Liver (tissue), 9 donors: ENCODE results near the gene RBM18. TPM values are rescaled to one million over a fixed set of nuclear protein-coding genes. Genes with fewer than 3 reads are reported as not detected.

Source experiments
- DNase-seq: peaks from one replicate; pipeline ENCODE4 v3.0.0-alpha.2; 2017; ENCODE audit warnings: low spot score
- H3K27ac ChIP-seq, 2 donors: one replicate each; pipeline ENCODE4 v1.7.0; 2013; ENCODE audit warnings: inconsistent platforms in 2 of 2, low read length in 2 of 2, control low read depth in 1 of 2, low read depth in 1 of 2, mild to moderate bottlenecking in 1 of 2
- H3K27me3 ChIP-seq, 4 donors: one replicate each; pipeline versions ENCODE4 v1.6.1 to v1.7.0; 2013; ENCODE audit warnings: low read length in 3 of 4, inconsistent platforms in 1 of 4, mild to moderate bottlenecking in 1 of 4, moderate library complexity in 1 of 4; ENCODE audit not compliant: control insufficient read depth in 4 of 4, insufficient read depth in 4 of 4
- H3K36me3 ChIP-seq, 4 donors: one replicate each; pipeline versions ENCODE4 v1.6.1 to v1.7.0; 2013; ENCODE audit warnings: low read length in 3 of 4, mild to moderate bottlenecking in 3 of 4, low read depth in 1 of 4, moderate library complexity in 1 of 4; ENCODE audit not compliant: control insufficient read depth in 4 of 4, insufficient read depth in 3 of 4
- H3K4me1 ChIP-seq, 4 donors: one replicate each; pipeline versions ENCODE4 v1.6.1 to v1.7.0; 2013; ENCODE audit warnings: low read length in 3 of 4, mild to moderate bottlenecking in 3 of 4, moderate library complexity in 1 of 4; ENCODE audit not compliant: control insufficient read depth in 4 of 4, insufficient read depth in 4 of 4
- H3K4me3 ChIP-seq, 3 donors: one replicate each; pipeline versions ENCODE4 v1.6.1 to v1.7.0; 2013; ENCODE audit warnings: low read length in 3 of 3, control low read depth in 1 of 3, low read depth in 1 of 3, mild to moderate bottlenecking in 1 of 3
- H3K9ac ChIP-seq, 2 donors: one replicate each; pipeline ENCODE4 v1.7.0; 2013; ENCODE audit warnings: low read length in 2 of 2, mild to moderate bottlenecking in 2 of 2, moderate library complexity in 2 of 2, control low read depth in 1 of 2, low read depth in 1 of 2
- H3K9me3 ChIP-seq, 4 donors: one replicate each; pipeline versions ENCODE4 v1.6.1 to v1.7.0; 2013; ENCODE audit warnings: low read length in 3 of 4; ENCODE audit not compliant: control insufficient read depth in 4 of 4
- ATF3 ChIP-seq: IDR thresholded peaks from 2 replicates; pipeline ENCODE4 v1.6.1; 2016; ENCODE audit warnings: antibody characterized with exemption
- CTCF ChIP-seq: fragments of 150-350 bp; IDR thresholded peaks from 2 replicates; pipeline ENCODE4 v1.5.1; 2017; ENCODE audit warnings: improper control_type of control experiment, low read depth, low read length; ENCODE audit not compliant: missing input control
- EGR1 ChIP-seq, 2 donors: IDR thresholded peaks; 2 replicates each; pipeline ENCODE4 v1.6.1; 2016 to 2018; ENCODE audit warnings: antibody characterized with exemption in 2 of 2, low read depth in 2 of 2
- FOXA1 ChIP-seq: IDR thresholded peaks from 2 replicates; pipeline ENCODE4 v1.6.1; 2016; ENCODE audit warnings: antibody characterized with exemption
- FOXA2 ChIP-seq: IDR thresholded peaks from 2 replicates; pipeline ENCODE4 v1.6.1; 2016; ENCODE audit warnings: antibody characterized with exemption
- GABPA ChIP-seq, 2 donors: IDR thresholded peaks in 1 of 2; conservative IDR thresholded peaks in 1 of 2; 2 replicates each; pipeline ENCODE4 v1.6.1; 2016; ENCODE audit warnings: antibody characterized with exemption in 2 of 2, mild to moderate bottlenecking in 1 of 2, moderate library complexity in 1 of 2
- HNF4A ChIP-seq, 2 donors: conservative IDR thresholded peaks; 2 replicates each; pipeline ENCODE4 v1.6.1; 2016; ENCODE audit warnings: antibody characterized with exemption in 2 of 2, mild to moderate bottlenecking in 2 of 2
- HNF4G ChIP-seq: IDR thresholded peaks from 2 replicates; pipeline ENCODE4 v1.6.1; 2016; ENCODE audit warnings: antibody characterized with exemption
- JUND ChIP-seq, 2 donors: IDR thresholded peaks; 2 replicates each; pipeline ENCODE4 v1.6.1; 2016; ENCODE audit warnings: antibody characterized with exemption in 2 of 2
- NR2F2 ChIP-seq: IDR thresholded peaks from 2 replicates; pipeline ENCODE4 v1.6.1; 2016; ENCODE audit warnings: antibody characterized with exemption
- RAD21 ChIP-seq, 2 donors: IDR thresholded peaks; 2 replicates each; pipeline ENCODE4 v1.6.1; 2016; ENCODE audit warnings: antibody characterized with exemption in 2 of 2, mild to moderate bottlenecking in 2 of 2
- REST ChIP-seq: IDR thresholded peaks from 2 replicates; pipeline ENCODE4 v1.6.1; 2016; ENCODE audit warnings: antibody characterized with exemption, mild to moderate bottlenecking
- RXRA ChIP-seq, 2 donors: IDR thresholded peaks; 2 replicates each; pipeline ENCODE4 v1.6.1; 2017 to 2018; ENCODE audit warnings: antibody characterized with exemption in 2 of 2, mild to moderate bottlenecking in 1 of 2
- SP1 ChIP-seq: IDR thresholded peaks from 2 replicates; pipeline ENCODE4 v1.6.1; 2018; ENCODE audit warnings: antibody characterized with exemption, mild to moderate bottlenecking
- TAF1 ChIP-seq: conservative IDR thresholded peaks from 2 replicates; pipeline ENCODE4 v1.6.1; 2016; ENCODE audit warnings: antibody characterized with exemption, mild to moderate bottlenecking
- YY1 ChIP-seq: IDR thresholded peaks from 2 replicates; pipeline ENCODE4 v1.6.1; 2016; ENCODE audit warnings: antibody characterized with exemption, mild to moderate bottlenecking
- whole genome bisulfite sequencing: extraction: QIAGEN DNeasy Blood & Tissue Kit; methylation state at CpG from one replicate; pipeline ENCODE4 v1.1.7; 2013; 5-methylcytosine and 5-hydroxymethylcytosine counted together
- polyA plus RNA-seq, 2 donors: library from polyadenylated mRNA; stranded (reverse) in 1 of 2; unstranded in 1 of 2; fragments of 200-250 nt in 1 of 2; fragments of >200 nt in 1 of 2; fragmentation: Nextera tagmentation in 1 of 2; extraction: Ambion mirVana in 1 of 2; gene quantifications; one replicate each; pipeline versions ENCODE4 v1.2.1 to v1.2.3, GENCODE V29; 2013 to 2015
- total RNA-seq, 2 donors: library from RNA; depleted of rRNA; stranded (reverse); fragments of >200 nt; gene quantifications; one replicate each; pipeline ENCODE4 v1.2.3, GENCODE V29; 2014
- TF ChIP-seq, protein P1 (sequence below): IDR thresholded peaks from 2 replicates; pipeline ENCODE4 v1.6.1; 2016; ENCODE audit warnings: antibody characterized with exemption
- TF ChIP-seq, protein P2 (sequence below): IDR thresholded peaks from 2 replicates; pipeline ENCODE4 v1.6.1; 2016; ENCODE audit warnings: antibody characterized with exemption
- donor health status: healthy.
- donor health status: healthy.
- donor health status: healthy.
- donor health status: healthy.
- donor health status: healthy.

The RBM18 gene
- total and polyA plus RNA-seq, 4 donors = 3.4 to 7.7 (median 5.5) TPM

- H3K9ac ChIP-seq = no peak overlapping the region
- H3K27me3 ChIP-seq = no peaks in the 10 kb centered on the region
- DNase-seq = no peak
- H3K27ac ChIP-seq = no peak overlapping the region
- no peak overlapping the region for H3K4me3 ChIP-seq
- no peaks in the 10 kb centered on the region for H3K4me1 ChIP-seq
- H3K36me3 ChIP-seq = peaks cover 12 to 37% (median 30%) of the 10 kb centered on the region in 4 donors
- TF ChIP-seq TAF1 = no peak
- no peak for TF ChIP-seq HNF4A (conservative IDR thresholded peaks at IDR 0.05)
- TF ChIP-seq NR2F2 = no peak
- no peak for TF ChIP-seq REST
- TF ChIP-seq, protein P1, sequence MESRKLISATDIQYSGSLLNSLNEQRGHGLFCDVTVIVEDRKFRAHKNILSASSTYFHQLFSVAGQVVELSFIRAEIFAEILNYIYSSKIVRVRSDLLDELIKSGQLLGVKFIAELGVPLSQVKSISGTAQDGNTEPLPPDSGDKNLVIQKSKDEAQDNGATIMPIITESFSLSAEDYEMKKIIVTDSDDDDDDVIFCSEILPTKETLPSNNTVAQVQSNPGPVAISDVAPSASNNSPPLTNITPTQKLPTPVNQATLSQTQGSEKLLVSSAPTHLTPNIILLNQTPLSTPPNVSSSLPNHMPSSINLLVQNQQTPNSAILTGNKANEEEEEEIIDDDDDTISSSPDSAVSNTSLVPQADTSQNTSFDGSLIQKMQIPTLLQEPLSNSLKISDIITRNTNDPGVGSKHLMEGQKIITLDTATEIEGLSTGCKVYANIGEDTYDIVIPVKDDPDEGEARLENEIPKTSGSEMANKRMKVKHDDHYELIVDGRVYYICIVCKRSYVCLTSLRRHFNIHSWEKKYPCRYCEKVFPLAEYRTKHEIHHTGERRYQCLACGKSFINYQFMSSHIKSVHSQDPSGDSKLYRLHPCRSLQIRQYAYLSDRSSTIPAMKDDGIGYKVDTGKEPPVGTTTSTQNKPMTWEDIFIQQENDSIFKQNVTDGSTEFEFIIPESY = no peak
- TF ChIP-seq, protein P2, sequence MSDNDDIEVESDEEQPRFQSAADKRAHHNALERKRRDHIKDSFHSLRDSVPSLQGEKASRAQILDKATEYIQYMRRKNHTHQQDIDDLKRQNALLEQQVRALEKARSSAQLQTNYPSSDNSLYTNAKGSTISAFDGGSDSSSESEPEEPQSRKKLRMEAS = no peak
- TF ChIP-seq SP1 = no peak
- no peak for TF ChIP-seq FOXA1
- TF ChIP-seq GABPA (IDR thresholded peaks at IDR 0.05 in 1 of 2, conservative IDR thresholded peaks at IDR 0.05 in 1 of 2) = no peak
- no peak for TF ChIP-seq YY1
- no peak for TF ChIP-seq HNF4G
- no peak for TF ChIP-seq RAD21 (IDR thresholded peaks at IDR 0.05)
- TF ChIP-seq EGR1 (IDR thresholded peaks at IDR 0.05; ENCODE audit: low read depth in 2 of 2) = no peak
- no peaks in the 10 kb centered on the region for H3K9me3 ChIP-seq
These were observed 49.5 kb upstream of the RBM18 start for GRCh38 chr9:122314165-122314564.

- H3K4me1 ChIP-seq = no peaks in the 10 kb centered on the region
- WGBS = 92% methylated on average over 2 of the region's 2 CpGs
- H3K27ac ChIP-seq = no peak overlapping the region
- DNase-seq = no peak
- H3K9ac ChIP-seq = no peak overlapping the region
- H3K4me3 ChIP-seq = no peak overlapping the region
- H3K36me3 ChIP-seq = peaks cover 11 to 39% (median 31%) of the 10 kb centered on the region in 4 donors
- H3K9me3 ChIP-seq = no peaks in the 10 kb centered on the region
- H3K27me3 ChIP-seq = no peaks in the 10 kb centered on the region
- no peak for TF ChIP-seq ATF3
- TF ChIP-seq CTCF = no peak
- no peak for TF ChIP-seq YY1
- no peak for TF ChIP-seq JUND (IDR thresholded peaks at IDR 0.05)
- TF ChIP-seq FOXA1 = no peak
- no peak for TF ChIP-seq TAF1
- TF ChIP-seq RXRA (IDR thresholded peaks at IDR 0.05) = no peak
- TF ChIP-seq, protein P2 = no peak
- TF ChIP-seq, protein P1 = no peak
- TF ChIP-seq NR2F2 = no peak
- no peak for TF ChIP-seq HNF4A (conservative IDR thresholded peaks at IDR 0.05)
- no peak for TF ChIP-seq FOXA2
- no peak for TF ChIP-seq RAD21 (IDR thresholded peaks at IDR 0.05)
- no peak for TF ChIP-seq HNF4G
- no peak for TF ChIP-seq GABPA (IDR thresholded peaks at IDR 0.05 in 1 of 2, conservative IDR thresholded peaks at IDR 0.05 in 1 of 2)
- no peak for TF ChIP-seq REST
- TF ChIP-seq EGR1 (IDR thresholded peaks at IDR 0.05; ENCODE audit: low read depth in 2 of 2) = no peak
These were observed 45.2 kb upstream of the RBM18 start for GRCh38 chr9:122309861-122310260.
